ENCODE data around the gene KSR1. TPM values are rescaled to one million over a fixed set of nuclear protein-coding genes. Genes with fewer than 3 reads are reported as not detected.

Gene KSR1
- total RNA-seq, 1 donor from 2014 or later: 90.2 TPM

DNA sequence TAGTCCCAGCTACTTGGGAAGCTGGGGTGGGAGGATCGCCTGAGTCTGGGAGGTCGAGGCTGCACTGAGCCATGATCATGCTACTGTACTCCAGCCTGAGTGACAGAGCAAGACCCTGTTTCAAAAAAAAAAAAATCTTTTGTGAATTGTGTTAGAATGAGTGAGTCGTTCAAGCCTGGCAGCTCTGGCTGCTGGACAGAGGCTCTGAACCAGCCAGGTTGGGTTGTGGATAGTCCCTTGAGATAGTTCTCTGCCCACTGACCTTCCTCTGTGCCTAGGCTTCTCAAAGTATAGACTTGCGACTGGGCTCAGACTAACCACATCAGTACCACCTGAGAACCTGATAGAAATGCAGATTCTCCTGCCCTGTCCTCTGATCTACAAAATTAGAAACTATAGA is 2.2 kb upstream of the KSR1 start:
- Histone ChIP-seq H3K9me3 (ENCODE audit: insufficient read depth, low read depth, low read length) (no peaks in the 10 kb centered on the region), H3K27me3 (ENCODE audit: insufficient read depth, low read length) (peaks cover 2% of the 10 kb centered on the region), H3K4me1 (ENCODE audit: insufficient read depth, low read length) (peaks cover 21% of the 10 kb centered on the region), H2AFZ (ENCODE audit: low read depth, low read length) (no peak overlapping the region), H3K27ac (ENCODE audit: low read depth, low read length) (no peak overlapping the region), H3K36me3 (ENCODE audit: insufficient read depth, low read length) (no peaks in the 10 kb centered on the region), H3K4me3 (ENCODE audit: insufficient read depth, low read depth, low read length) (no peak overlapping the region), H4K20me1 (ENCODE audit: insufficient read depth, low read length) (peaks cover 23% of the 10 kb centered on the region), H3K9ac (ENCODE audit: low read length) (no peak overlapping the region), H3K4me2 (ENCODE audit: low read length) (no peak overlapping the region), H3K79me2 (ENCODE audit: insufficient read depth, low read length) (peaks cover 22% of the 10 kb centered on the region)
- TF ChIP-seq, protein P1, sequence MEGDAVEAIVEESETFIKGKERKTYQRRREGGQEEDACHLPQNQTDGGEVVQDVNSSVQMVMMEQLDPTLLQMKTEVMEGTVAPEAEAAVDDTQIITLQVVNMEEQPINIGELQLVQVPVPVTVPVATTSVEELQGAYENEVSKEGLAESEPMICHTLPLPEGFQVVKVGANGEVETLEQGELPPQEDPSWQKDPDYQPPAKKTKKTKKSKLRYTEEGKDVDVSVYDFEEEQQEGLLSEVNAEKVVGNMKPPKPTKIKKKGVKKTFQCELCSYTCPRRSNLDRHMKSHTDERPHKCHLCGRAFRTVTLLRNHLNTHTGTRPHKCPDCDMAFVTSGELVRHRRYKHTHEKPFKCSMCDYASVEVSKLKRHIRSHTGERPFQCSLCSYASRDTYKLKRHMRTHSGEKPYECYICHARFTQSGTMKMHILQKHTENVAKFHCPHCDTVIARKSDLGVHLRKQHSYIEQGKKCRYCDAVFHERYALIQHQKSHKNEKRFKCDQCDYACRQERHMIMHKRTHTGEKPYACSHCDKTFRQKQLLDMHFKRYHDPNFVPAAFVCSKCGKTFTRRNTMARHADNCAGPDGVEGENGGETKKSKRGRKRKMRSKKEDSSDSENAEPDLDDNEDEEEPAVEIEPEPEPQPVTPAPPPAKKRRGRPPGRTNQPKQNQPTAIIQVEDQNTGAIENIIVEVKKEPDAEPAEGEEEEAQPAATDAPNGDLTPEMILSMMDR (IDR thresholded peaks at IDR 0.05; ENCODE audit: insufficient read depth, low read depth, low read length): no peak
- no peak for TF ChIP-seq EZH2 (IDR thresholded peaks at IDR 0.05; ENCODE audit: insufficient read depth, low read length)
- Mint-ChIP-seq H3K27ac (ENCODE audit: unreplicated experiment) (no peak overlapping the region), H3K27me3 (ENCODE audit: low read depth, unreplicated experiment) (peaks cover 13% of the 10 kb centered on the region), H3K9me3 (ENCODE audit: unreplicated experiment) (peaks cover 6% of the 10 kb centered on the region), H3K4me1 (ENCODE audit: low read depth, unreplicated experiment) (peaks cover 13% of the 10 kb centered on the region), H3K36me3 (ENCODE audit: low read depth, unreplicated experiment) (peaks cover 2% of the 10 kb centered on the region), H3K4me3 (ENCODE audit: unreplicated experiment) (peak overlapping the region; percentile 35)
- FAIRE-seq: no peak
- no peak for DNase-seq (ENCODE audit: low read depth)

DNA sequence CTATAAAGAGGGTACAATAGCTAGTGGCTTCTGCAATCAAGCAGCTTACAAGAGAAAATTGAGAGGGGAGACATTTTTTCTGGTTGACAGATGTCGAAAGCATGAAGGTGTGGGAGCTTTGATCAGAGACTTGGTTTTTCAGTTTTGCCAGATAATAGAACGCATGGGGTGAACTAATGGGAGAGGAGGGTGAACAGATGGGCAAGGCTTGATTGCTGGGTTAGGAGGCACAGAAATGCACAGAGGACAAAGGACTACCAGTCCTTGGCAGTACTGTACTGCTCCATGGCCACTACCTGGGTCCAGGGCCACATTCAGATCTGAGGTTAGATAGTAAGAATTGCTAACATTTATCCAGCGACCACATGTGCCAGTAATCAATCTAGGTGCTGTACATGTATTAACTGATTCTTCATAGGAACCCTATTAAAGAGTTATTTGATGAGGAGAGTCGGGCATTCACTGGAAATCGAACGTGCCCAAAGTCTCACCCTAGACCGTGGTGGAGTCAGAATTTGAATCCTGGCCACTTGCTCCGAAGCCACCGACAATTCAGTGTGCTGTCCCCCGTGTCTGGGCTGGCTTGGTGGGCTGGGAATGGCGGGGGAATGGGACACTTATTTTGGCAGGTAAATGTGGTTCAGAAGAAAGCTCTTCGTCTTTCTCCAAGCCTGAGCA is 873 bp upstream of the KSR1 start:
- peaks cover 2% of the 10 kb centered on the region for H3K27me3 ChIP-seq (ENCODE audit: insufficient read depth, low read length)
- no peak for TF ChIP-seq EZH2 (IDR thresholded peaks at IDR 0.05; ENCODE audit: insufficient read depth, low read length)
- TF ChIP-seq, protein P1 (IDR thresholded peaks at IDR 0.05; ENCODE audit: insufficient read depth, low read depth, low read length): no peak
- peak overlapping the region; percentile 95 for H3K4me2 ChIP-seq (ENCODE audit: low read length)
- H3K4me3 ChIP-seq (ENCODE audit: insufficient read depth, low read depth, low read length): peak overlapping the region; percentile 75
- H3K4me3 Mint-ChIP-seq (ENCODE audit: unreplicated experiment): peak overlapping the region; percentile 81
- DNase-seq (ENCODE audit: low read depth) (no peak), FAIRE-seq (no peak)
- peaks cover 34% of the 10 kb centered on the region for H3K79me2 ChIP-seq (ENCODE audit: insufficient read depth, low read length)
- H3K27ac Mint-ChIP-seq (ENCODE audit: unreplicated experiment): peak overlapping the region; percentile 41
- peak overlapping the region; percentile 91 for H3K9ac ChIP-seq (ENCODE audit: low read length)
- H3K4me1 Mint-ChIP-seq (ENCODE audit: low read depth, unreplicated experiment): peaks cover 25% of the 10 kb centered on the region
- H3K9me3 Mint-ChIP-seq (ENCODE audit: unreplicated experiment): peaks cover 6% of the 10 kb centered on the region
- H4K20me1 ChIP-seq (ENCODE audit: insufficient read depth, low read length): peaks cover 36% of the 10 kb centered on the region
- no peaks in the 10 kb centered on the region for H3K9me3 ChIP-seq (ENCODE audit: insufficient read depth, low read depth, low read length)
- peak overlapping the region; percentile 47 for H2AFZ ChIP-seq (ENCODE audit: low read depth, low read length)
- H3K27ac ChIP-seq (ENCODE audit: low read depth, low read length): no peak overlapping the region
- peaks cover 2% of the 10 kb centered on the region for H3K36me3 Mint-ChIP-seq (ENCODE audit: low read depth, unreplicated experiment)
- H3K36me3 ChIP-seq (ENCODE audit: insufficient read depth, low read length): peaks cover 4% of the 10 kb centered on the region
- peaks cover 21% of the 10 kb centered on the region for H3K4me1 ChIP-seq (ENCODE audit: insufficient read depth, low read length)
- H3K27me3 Mint-ChIP-seq (ENCODE audit: low read depth, unreplicated experiment): peaks cover 10% of the 10 kb centered on the region
